A204.1 (cell line): ENCODE measurements around the gene ASCC3.
"Not testable (repeated sequence)": the region's sequence is repeated elsewhere in the genome, so short reads cannot be mapped to it uniquely, and the experiment has no call there.

Experiments
- FAIRE-seq: peaks from 2 replicates; lab custom pipeline; 2012; peaks lifted over from hg19 to GRCh38; lab: Jason Lieb, UNC

Gene ASCC3

DNA sequence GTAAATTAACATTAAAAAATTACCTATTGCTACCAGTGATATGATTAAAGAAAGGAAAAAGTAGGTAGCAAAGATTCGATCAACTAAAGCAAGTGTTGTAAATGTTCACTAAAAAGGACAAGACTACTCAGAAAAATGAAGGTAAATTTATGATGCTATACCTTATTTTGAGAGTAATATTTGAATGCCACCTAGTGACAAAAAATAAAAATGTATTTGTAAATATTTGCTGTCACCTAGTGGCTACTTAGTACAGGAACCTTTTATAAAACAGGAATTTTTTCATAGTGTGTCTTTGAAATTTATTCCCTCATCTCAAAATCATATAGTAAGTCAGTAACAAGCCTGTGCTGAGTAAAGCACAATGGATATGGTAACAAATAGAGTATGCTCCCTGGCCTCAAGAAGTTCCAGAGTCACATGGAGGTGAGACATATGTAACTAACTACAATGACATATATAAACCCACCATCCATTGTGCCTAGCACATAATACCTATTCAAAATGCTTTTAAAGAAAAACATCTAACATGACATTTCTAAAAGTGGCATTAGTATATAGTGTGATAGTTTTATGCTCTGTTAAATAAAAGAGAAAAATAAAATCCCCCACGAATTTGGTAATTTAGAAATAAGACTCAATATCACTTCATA, 223.3 kb downstream of the ASCC3 start:
- peak; percentile 95 for FAIRE-seq

DNA sequence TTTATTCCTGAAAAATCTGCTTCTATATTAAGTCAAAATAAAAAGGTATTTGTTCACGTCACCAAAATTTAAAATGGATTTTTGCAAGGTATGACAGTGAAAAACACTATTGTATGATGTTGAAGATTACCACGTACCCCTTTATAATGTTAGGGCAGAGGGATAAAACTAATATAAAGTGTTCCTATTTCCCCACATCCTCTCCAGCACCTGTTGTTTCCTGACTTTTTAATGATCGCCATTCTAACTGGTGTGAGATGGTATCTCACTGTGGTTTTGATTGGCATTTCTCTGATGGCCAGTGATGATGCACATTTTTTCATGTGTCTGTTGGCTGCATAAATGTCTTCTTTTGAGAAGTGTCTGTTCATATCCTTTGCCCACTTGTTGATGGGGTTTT, 240.0 kb downstream of the ASCC3 start:
- FAIRE-seq, result not testable (repeated sequence)

DNA sequence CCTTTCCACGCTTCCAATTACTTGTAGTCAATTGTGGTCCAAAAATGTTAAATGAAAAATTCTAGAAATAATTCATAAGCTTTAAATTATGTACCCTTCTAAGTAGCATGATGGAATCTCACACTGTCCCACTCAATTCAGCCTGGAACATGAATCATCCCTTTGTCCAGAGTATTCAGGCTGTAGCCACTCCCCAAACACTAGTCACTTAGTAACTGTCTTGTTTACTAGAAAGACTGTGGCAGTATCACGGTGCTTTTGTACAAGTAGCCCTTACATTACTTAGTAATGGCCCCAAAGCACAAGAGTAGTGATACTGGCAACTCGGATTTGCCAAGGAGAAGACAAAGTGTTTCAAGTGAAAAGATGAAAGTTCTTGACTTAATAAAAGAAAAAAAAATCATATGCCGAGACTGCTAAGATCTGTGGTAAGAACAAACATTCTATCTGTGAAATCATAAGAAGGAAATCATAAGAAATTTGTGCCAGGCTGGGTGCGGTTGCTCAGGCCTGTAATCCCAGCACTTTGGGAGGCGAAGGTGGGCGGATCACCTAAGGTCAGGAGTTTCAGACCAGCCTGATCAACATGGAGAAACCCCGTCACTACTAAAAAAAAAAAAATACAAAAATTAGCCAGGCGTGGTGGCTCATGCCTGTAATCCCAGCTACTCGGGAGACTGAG, 247.9 kb downstream of the ASCC3 start:
- FAIRE-seq, result no peak

DNA sequence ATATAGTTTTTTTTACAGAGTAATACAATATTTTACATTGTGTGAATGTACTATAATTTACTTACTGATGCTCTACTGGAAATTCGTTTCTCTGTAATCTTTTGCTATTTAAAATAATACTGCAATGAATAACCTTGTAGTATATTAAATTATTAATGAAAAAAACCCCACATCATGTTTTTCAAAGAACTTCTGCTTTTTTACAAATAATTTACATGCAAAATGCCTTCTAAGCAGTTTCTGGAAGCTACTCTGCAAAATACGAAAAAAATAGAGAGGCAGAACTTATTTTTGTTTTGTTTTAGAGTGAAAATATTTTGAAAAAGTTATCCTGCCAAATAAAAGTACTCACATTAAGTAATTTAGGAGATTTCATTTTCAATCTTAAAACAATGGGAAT, 250.6 kb downstream of the ASCC3 start:
- FAIRE-seq, result peak; percentile 63

DNA sequence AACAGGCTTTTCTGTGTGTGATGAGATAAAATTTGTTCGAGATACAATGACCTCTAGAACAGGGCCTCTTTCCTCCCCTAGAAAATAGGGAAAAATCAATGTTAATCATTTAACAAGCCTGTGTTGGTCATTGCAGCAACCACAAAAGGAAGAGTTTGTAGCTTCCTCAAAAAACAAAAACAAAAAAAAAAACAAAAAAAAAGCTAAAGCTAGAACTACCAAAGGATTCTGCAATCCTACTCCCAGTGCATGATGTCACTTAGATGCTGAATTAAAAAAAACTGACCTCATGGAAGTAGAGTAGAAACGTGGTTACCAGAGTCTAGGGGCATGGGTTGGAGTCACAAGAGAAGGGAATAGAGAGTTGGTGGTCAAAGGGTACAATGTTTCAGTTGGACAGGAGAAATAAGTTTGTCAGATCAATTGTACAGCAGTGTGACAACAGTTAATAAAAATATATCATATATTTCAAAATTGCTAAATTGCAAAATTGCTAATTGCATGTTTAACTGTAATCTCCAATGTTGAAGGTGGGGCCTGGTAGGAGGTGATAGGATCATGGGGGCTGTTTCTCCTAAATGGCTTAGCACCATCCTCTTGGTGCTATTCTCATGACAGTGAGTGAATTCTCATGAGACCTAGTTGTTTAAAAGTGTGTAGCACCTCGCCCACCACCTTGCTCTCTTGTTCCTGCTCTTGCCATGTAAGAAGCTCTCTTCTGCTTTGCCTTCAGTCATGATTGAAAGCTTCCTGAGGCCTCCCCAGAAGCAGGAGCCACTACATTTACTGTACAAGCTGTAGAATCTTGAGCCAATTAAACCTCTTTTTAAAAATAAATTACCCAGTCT, 253.0 kb downstream of the ASCC3 start:
- no peak for FAIRE-seq

DNA sequence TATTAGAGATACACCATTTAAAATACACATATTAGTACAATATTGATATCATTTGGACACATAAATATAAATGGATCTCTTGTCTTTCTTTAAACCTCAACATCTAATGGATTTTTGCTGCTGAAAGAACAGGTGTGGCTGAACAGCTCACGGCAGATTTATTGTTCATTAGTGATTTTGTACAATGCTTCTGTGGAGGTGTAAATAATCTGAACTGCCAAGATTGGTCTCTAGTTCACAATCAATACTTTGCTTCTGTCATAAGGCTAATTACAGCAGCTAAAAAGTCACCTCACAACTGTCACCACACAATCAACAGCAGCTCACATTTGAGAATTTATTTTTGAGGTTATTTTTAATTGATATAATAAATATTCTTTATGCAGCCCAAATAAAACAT, 254.4 kb downstream of the ASCC3 start:
- no peak for FAIRE-seq

DNA sequence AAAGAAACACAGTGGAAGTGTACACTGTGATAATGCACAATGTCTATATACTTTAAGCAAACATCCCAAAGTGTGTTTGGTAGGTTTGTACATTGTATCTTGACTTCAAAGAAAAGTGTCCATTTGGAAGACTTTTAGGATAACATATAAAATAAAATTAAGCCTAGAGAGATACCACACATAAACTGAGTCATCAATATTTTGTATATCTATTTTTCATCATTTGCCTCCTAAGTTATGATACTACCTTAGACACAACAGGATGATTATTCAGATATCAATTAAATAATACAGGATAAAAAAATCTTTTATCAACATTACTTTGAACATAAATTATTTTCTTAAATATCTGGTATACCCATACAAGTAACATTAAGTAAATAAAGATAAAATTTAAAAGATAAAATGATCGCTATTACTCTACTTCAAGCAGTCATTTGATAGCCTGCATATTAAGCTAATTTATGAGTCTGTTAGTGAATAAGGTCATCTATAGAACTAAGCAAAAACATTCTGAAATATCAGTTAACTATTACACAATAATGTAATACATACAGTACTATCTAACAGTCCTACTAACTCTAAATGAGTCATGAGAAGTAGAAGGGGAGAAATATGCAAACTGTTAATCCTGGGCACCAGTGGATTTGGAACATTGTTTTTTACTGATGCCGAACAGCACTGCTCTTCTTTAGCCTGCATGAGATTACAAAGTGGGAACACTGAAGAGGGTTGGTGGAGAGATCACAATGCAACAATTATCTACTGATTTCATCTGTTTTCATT, 258.0 kb downstream of the ASCC3 start:
- peak; percentile 32 for FAIRE-seq

DNA sequence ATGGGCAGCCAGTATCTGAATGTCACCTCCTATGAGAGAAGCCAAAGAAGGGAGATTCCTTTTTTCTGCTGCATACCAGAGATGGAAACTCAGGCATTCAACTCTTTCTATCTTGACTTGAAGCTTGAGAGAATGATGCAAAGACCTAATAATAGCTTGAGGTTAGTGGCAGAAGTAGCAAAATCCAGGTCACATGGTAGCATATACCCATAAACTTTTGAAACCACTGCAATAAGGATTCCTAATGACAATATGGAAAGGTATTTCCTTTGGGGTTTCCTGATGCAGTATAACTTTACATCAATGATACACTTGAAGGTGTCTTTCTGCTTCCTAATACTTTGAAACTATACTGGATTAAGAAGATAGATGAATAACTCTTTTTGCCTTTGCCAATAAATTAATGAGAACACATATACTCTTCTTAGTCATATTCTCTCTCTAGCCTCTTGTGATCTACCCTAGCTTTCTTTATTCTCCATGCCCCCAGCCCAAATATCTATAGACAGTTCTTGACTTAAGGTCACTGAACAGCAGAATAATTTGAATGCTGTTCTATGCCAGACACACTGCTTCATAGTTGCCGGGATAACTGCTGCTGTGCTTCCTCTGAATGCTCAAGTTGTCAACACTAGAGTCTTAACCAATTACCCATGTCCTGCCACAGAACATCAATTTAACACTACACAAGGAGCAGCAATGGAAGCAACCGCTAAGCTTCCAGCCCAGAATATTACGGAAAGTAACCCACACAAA, 260.9 kb downstream of the ASCC3 start:
- FAIRE-seq, result no peak

DNA sequence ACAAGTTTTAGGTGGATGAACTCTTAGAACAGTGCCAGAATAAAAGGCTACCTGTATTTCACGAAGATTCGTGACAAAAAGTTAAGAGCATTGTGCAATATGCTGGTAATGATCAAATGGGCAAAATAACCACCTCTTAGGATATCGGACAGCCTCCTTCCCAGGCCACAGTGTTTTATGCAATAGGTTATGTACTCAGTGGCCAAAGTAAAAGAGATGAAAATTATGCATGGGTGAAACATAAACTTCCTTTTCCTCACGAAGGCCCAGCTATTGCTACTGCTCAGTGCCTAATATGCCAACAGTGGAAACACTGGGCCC, 262.8 kb downstream of the ASCC3 start:
- no peak for FAIRE-seq

DNA sequence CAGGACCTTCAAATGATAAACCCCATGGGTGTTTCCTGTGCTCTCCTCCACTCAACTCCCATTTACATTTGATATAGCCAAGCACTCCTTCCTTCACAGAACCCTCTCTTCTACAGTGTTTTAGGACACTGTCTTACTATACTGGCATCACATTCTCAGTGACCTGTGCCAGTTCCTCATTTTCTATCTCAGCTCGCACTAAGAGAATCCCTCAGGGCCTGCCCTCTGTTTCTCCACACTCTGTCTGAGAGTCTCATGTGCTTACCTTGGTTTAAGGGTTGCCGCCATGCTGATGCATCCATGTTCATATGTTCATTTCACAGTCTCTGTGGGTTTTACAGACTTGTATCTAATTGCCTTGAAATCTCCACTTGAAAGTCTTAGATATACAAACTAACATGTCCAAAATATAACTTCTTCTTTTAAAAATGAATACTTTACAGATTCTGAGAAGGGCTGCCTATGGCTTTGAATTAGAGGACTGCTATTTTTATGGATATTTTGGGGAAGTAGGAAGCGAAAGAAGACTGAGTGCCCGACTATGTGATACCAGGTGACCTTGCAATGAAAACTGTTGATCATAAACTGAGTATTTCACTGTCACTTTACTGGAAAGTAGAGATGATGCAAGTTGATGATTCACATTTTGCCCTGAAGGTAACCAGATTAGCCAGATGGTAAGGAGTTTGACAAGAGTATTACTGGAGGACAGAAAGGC, 263.3 kb downstream of the ASCC3 start:
- FAIRE-seq, result no peak

DNA sequence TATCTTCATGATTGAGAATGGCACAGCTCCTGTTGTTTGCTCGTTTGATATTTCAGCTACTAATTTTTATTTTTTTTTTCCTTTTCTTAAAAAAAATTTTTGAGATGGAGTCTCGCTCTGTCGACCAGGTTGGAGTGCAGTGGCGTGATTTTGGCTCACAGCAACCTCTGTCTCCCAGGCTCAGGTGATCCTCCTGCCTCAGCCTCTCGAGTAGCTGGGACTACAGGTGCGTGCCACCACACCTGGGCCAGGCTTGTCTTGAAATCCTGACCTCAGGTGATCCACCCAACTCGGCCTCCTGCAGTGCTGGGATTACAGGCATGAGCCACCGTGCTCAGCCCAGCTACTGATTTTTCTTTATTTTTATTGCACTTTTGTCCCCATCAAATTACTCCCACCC, 266.2 kb downstream of the ASCC3 start:
- FAIRE-seq, result no peak

DNA sequence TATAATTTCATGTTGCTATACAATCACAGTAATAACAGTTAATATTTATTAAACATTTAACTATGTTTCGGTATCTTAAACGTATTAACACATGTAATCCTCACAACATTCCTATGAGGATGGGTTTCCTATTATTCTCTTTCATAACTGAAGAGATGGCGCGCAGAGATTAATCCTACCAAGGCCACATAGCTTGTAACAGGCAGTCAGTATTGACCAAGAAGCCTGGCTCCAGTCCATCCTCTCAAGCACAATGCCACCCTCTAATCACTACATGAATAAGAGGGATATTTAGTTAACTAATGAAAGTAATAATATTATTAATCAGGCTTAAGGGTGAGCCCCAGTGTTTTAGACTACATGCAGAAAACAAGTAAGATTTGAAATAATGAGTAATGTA, 266.7 kb downstream of the ASCC3 start:
- no peak for FAIRE-seq

DNA sequence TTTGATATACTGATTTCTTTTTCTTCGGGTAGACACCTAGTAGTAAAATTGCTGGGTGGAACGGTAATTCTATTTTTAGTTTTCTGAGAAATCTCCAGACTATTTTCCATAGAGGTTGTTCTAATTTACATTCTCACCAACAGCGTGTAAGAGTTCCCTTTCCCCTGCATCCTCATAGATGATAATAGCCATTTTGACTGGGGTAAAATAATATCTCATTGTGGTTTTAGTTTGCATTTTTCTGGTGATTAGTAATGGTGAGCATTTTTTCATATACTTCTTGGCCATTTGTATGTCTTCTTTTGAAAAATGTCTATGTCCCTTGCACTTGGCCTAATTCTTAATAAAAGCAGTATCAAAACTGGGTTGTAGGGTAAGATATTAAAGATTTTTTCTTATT, 267.5 kb downstream of the ASCC3 start:
- no peak for FAIRE-seq

DNA sequence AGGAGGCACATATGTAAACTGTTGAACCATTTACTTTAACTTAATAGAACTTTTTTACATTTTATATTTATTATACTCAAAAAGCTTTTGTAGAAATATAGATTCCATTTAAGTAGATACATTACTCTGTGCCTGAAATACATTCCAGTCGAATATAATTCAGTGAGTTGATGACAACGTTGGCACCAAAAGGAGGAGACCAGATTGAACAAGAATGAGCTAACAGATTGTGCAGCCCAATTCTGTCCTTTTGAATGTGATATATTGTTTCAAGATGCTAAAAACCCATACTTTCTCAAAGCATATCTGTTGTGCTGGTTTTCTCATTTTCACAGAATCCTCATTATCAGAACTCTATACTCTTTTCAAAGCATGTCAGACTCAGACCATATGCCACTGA, 269.0 kb downstream of the ASCC3 start:
- FAIRE-seq, result no peak

DNA sequence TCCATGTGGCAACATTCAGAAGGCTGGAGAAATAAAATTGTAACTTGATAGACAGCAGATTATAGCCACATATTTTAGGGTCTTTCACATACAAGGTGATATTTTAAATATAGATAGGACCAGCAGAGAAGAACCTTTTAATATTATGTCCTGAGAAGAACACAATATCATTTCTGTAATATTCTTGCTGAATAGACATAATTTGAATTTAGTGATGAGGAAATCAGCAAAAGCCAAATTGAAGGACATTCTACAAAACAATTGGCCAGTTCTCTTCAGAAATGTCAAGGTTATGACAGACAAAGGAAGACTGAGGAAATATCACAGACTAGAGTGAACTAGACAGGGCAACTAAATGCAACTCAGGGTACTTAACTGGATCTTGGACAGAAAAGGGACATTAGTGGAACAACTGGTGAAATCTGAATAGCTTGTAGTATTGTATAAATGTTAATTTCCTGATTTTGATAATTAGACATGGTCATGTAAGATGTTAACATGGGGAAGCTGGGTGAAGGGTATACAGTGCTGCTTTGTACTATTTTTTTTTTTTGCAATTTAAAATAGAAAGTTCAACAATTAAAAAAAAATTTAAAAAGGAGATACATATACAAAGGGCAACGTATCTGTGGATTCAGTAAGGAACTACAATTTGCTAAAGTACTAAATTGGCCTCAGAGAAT, 281.9 kb downstream of the ASCC3 start:
- no peak for FAIRE-seq

DNA sequence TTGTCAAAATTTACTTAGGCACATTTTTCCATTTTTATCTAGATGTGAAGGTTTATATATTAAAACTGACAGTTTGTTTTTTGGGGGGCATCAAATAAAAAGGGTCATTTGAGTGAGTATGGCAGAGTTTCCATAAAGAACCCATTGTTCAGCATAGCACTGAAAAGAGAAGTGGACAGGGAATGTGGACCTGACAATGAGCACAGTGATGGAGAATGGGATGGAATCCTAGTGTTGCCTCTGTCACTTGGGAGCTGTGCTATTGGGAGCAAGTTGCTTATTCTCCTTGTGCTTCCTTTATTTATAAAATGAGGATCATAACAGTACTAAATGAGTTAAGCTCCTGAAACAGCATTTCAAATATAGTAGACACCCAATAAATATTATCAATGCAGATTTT, 285.7 kb downstream of the ASCC3 start:
- FAIRE-seq, result no peak

DNA sequence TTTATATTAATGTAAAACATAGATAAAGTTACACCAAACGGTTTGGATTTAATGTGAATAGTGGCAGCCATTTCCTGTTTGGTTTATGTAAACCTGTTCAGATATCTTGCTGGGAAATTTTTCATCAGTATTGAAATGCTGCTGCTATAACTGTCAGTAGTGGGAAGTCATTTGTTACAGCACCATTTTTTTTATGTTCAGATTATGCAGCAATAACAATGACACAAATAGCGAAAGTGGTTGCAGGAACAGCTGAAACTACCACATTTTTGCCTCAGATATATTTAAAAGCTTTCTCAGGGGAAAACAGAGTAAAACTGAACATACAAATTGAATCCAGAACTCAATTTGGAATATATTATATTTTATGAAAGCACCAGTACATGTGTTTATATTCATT, 287.6 kb downstream of the ASCC3 start:
- FAIRE-seq, result no peak

DNA sequence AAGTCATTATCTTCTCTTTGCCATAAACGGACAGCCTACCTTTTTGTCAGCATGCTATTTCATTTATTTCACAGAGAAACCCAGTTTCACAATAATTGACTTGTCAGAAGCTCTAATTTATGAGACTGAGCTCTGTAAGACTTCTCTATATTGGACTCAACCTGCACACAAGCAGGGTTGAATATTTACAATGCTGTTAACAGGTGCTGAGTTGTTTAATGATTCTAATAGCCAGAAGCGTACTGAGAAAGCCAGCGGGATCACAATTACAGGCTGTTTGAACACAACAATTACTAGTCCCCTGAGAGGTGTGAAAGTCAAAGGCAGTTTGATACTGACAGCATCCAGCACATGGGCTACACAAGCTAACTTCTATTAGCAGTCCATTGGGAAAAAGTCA, 288.2 kb downstream of the ASCC3 start:
- no peak for FAIRE-seq

DNA sequence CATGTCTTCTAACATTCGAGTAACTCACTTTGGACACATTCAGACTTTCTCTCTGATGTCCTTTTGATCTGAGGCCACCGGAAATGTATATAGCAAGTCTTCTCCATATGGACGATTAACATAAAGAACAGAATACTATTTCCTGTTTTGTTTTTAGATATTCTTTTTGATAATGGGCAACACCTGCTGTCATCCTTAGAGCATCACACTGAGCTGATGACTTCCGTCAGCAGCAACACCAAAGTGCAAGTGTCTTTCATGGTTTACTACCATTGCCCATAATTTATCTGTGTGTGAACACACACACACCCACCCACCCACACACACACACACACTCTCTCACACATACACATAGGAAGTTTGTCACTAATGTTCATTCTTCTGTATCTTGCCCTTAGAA, 303.7 kb downstream of the ASCC3 start:
- no peak for FAIRE-seq

DNA sequence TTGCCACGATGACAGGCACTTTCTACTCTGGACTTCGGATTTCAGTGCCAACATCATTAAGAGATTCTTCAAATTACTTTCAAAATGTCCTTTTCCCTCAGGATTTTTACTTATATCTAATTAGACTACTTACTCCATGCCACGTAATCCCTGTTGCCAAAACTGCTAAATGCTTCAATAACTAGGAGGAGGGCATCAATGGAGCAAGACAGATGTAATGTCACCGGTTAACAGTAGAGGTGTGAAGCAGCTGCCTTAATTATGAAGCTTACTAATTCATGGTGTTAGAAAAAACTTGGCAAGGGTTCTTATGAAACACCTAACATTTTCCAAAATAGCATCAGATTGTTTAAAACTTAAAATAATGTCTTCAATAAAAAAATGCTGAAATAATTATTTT, 305.2 kb downstream of the ASCC3 start:
- FAIRE-seq, result no peak

DNA sequence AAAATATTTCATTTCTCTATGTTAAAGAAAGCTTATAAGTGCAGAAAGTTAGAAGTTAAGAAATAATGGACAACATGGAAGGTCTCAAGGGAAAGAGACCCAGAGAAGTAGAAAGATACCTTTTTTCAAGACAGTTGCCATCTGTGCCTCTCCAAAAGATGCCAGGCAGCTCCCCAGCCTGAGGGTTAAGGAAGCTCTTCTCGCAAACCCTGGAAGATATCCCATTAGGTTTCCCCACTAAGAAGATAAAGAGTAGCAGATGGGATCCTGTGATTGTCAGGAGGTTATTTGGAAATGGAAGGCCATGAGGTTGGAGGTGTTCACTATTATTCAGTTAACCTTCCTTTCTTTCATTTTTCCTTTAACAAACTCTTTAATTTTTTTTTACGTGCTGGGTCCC, 306.3 kb downstream of the ASCC3 start:
- no peak for FAIRE-seq
